Measurements from ENCODE around the gene ZNF184. TPM values are rescaled to one million over a fixed set of nuclear protein-coding genes. Genes with fewer than 3 reads are reported as not detected.
A peak's percentile ranks its signal among the peaks of the same experiment; 100 is the strongest.

Gene ZNF184
- total RNA-seq, 1 experiment from 2014 or later = 10.1 TPM

- TSS peak; percentile 16 for BruUV-seq (replicated peaks)
Measured at GRCh38 chr6:27452496-27452897, 20.4 kb downstream of the ZNF184 start.

DNA sequence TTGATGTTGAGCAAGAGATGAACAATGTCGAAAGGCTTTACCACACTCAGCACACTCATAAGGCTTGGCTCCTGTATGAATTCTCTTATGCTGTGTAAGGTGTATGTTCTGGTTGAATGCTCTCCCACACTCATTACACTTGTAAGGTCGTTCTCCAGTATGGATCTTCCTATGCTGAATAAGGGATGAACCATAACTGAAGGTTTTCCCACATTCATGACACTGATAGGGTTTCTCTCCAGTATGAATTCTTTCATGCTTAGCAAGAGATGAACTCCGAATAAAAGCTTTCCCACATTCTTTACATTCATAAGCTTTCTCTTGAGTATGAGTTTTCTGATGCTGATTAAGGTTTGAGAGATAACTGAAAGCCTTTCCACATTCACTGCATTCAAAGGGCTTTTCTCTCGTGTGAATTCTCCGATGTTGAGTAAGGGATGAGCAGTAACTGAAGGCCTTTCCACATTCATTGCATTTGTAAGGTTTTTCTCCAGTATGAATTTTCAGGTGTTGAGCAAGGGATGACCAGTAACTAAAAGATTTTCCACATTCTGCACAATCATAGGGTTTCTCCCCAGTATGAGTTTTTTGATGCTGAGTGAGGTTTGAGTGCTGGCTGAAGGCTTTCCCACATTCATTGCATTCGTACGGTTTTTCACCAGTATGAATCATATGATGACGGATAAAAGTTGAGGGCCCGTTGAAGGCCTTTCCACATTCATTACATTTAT, 21.1 kb downstream of the ZNF184 start:
- peaks cover 46% of the 10 kb centered on the region for H3K9me3 Mint-ChIP-seq (ENCODE audit: unreplicated experiment)
- H3K27ac Mint-ChIP-seq (ENCODE audit: low read depth, unreplicated experiment) = no peak overlapping the region
- no TSS peak for BruUV-seq (replicated peaks)
- intact Hi-C loops (cut with micrococcal nuclease) = no loop called here
- no peaks in the 10 kb centered on the region for H3K27me3 Mint-ChIP-seq (ENCODE audit: insufficient read depth, unreplicated experiment)
- no peak overlapping the region for H3K4me3 Mint-ChIP-seq (ENCODE audit: unreplicated experiment)
- peaks cover 68% of the 10 kb centered on the region for H3K36me3 Mint-ChIP-seq (ENCODE audit: insufficient read depth, unreplicated experiment)
- CTCF ChIA-PET = no interaction called here
- POLR2A ChIA-PET = interaction anchor here (0.6 kb wide), 1 partner anchor 439 kb away, joined by 6 read pairs; a partner anchor contains a TSS
- TF ChIP-seq, protein P1, sequence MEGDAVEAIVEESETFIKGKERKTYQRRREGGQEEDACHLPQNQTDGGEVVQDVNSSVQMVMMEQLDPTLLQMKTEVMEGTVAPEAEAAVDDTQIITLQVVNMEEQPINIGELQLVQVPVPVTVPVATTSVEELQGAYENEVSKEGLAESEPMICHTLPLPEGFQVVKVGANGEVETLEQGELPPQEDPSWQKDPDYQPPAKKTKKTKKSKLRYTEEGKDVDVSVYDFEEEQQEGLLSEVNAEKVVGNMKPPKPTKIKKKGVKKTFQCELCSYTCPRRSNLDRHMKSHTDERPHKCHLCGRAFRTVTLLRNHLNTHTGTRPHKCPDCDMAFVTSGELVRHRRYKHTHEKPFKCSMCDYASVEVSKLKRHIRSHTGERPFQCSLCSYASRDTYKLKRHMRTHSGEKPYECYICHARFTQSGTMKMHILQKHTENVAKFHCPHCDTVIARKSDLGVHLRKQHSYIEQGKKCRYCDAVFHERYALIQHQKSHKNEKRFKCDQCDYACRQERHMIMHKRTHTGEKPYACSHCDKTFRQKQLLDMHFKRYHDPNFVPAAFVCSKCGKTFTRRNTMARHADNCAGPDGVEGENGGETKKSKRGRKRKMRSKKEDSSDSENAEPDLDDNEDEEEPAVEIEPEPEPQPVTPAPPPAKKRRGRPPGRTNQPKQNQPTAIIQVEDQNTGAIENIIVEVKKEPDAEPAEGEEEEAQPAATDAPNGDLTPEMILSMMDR (IDR thresholded peaks at IDR 0.05; ENCODE audit: unreplicated experiment) = no peak
- no peaks in the 10 kb centered on the region for H3K4me1 Mint-ChIP-seq (ENCODE audit: insufficient read depth, unreplicated experiment)
- DNase-seq (ENCODE audit: unreplicated experiment) = no peak

More at GRCh38 chr6:27452496-27452897, 20.4 kb downstream of the ZNF184 start:
- intact Hi-C loops (cut with micrococcal nuclease) = no loop called here
- ChIA-PET CTCF (no interaction called here), POLR2A (no interaction called here)
- TF ChIP-seq, protein P1 (IDR thresholded peaks at IDR 0.05; ENCODE audit: unreplicated experiment) = no peak
- H3K36me3 Mint-ChIP-seq (ENCODE audit: insufficient read depth, unreplicated experiment) = peaks cover 70% of the 10 kb centered on the region
- DNase-seq (ENCODE audit: unreplicated experiment) = peak; percentile 17
- H3K4me1 Mint-ChIP-seq (ENCODE audit: insufficient read depth, unreplicated experiment) = no peaks in the 10 kb centered on the region
- H3K27ac Mint-ChIP-seq (ENCODE audit: low read depth, unreplicated experiment) = no peak overlapping the region
- H3K9me3 Mint-ChIP-seq (ENCODE audit: unreplicated experiment) = peaks cover 49% of the 10 kb centered on the region
- no peaks in the 10 kb centered on the region for H3K27me3 Mint-ChIP-seq (ENCODE audit: insufficient read depth, unreplicated experiment)
- no peak overlapping the region for H3K4me3 Mint-ChIP-seq (ENCODE audit: unreplicated experiment)

DNA sequence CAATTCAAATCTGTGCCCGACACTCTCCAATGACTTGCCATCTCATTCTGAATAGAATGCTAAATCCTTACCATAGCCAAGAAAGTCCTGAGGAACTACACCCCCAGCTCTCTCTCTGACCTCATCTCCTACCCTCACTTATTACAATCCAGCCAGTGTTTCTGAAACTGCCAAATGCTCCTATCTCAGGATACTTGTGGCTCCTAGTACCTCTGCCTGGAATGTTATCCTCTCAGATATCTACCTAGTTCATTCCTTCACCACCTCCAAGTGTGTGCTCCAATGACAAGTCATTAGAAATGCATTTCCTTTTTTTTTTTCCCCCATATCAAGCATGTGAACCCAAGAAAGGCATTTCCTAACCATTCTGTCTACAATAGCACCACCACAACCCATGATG, 24.4 kb downstream of the ZNF184 start:
- no peaks in the 10 kb centered on the region for H3K27me3 Mint-ChIP-seq (ENCODE audit: insufficient read depth, unreplicated experiment)
- H3K4me3 Mint-ChIP-seq (ENCODE audit: unreplicated experiment) = no peak overlapping the region
- no peak overlapping the region for H3K27ac Mint-ChIP-seq (ENCODE audit: low read depth, unreplicated experiment)
- H3K4me1 Mint-ChIP-seq (ENCODE audit: insufficient read depth, unreplicated experiment) = no peaks in the 10 kb centered on the region
- BruUV-seq (replicated peaks) = no TSS peak
- intact Hi-C loops (cut with micrococcal nuclease) = no loop called here
- ChIA-PET POLR2A (no interaction called here), CTCF (no interaction called here)
- H3K36me3 Mint-ChIP-seq (ENCODE audit: insufficient read depth, unreplicated experiment) = peaks cover 35% of the 10 kb centered on the region
- no peak for DNase-seq (ENCODE audit: unreplicated experiment)
- TF ChIP-seq, protein P1 (IDR thresholded peaks at IDR 0.05; ENCODE audit: unreplicated experiment) = no peak
- peaks cover 28% of the 10 kb centered on the region for H3K9me3 Mint-ChIP-seq (ENCODE audit: unreplicated experiment)

GRCh38 chr6:27442932-27443331, 30.0 kb downstream of the ZNF184 start:
- ChIA-PET CTCF (no interaction called here), POLR2A (no interaction called here)
- no peak overlapping the region for H3K27ac Mint-ChIP-seq (ENCODE audit: low read depth, unreplicated experiment)
- no peaks in the 10 kb centered on the region for H3K4me1 Mint-ChIP-seq (ENCODE audit: insufficient read depth, unreplicated experiment)
- BruUV-seq (replicated peaks) = no TSS peak
- H3K4me3 Mint-ChIP-seq (ENCODE audit: unreplicated experiment) = no peak overlapping the region
- peaks cover 9% of the 10 kb centered on the region for H3K9me3 Mint-ChIP-seq (ENCODE audit: unreplicated experiment)
- H3K27me3 Mint-ChIP-seq (ENCODE audit: insufficient read depth, unreplicated experiment) = no peaks in the 10 kb centered on the region
- TF ChIP-seq, protein P1 (IDR thresholded peaks at IDR 0.05; ENCODE audit: unreplicated experiment) = no peak
- intact Hi-C loops (cut with micrococcal nuclease) = no loop called here
- no peak for DNase-seq (ENCODE audit: unreplicated experiment)
- peaks cover 8% of the 10 kb centered on the region for H3K36me3 Mint-ChIP-seq (ENCODE audit: insufficient read depth, unreplicated experiment)
